ENCODE results near the gene CYTH4. TPM values are rescaled to one million over a fixed set of nuclear protein-coding genes. Genes with fewer than 3 reads are reported as not detected.

CYTH4 gene
- total and polyA plus RNA-seq, 2 of the 8 experiments (the other 6 are each of a cell fraction or from before 2014, with no cell fraction given), result 0.09 TPM; not detected in 1

DNA sequence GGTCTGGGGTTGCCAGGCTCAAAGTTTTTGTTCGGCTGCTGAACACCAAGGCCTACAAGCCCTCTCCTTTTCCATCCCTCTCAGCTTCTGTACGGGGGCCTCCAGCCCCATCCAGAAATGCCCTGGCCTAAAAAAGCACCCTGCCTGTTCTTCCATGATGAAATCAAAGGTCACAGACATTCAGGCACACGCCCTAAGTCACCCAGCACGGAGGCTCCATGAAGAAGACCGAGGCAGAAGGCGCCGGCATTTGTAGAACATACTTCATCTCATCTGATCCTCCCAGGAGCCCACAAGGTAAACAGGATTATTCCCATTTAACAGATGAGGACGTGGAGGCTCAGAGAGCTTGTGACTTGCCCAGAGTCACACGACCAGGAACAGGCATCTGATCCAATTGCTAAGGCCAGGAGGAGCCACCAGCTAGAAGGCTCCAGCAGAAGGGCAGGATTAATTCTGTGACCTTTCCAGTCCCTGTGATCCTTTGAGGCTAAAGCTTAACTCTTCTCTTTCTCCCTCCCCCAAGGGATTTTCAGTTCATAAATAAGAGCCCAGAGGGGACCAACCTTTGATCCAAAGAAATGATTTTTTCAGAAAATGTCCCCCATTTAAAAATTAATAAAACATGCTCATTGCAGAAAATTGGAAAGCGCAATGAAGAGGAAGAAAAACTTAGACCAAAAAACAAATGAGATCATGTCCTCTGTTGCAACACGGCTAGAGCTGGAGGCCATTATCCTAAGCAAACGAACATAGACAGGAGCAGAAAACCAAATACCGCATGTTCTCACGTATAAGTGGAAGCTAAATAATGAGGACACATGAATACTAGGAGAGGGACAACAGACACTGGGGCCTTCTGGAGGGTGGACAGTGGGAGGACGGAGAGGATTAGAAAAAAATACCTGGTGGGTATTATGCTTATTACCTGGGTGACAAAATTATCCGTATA is 38.7 kb downstream of the CYTH4 start:
- Histone ChIP-seq H3K79me1 (ENCODE audit: low read depth, low read length) (no peaks in the 10 kb centered on the region), H2AK5ac (ENCODE audit: low read depth, low read length) (no peak overlapping the region), H2BK120ac (replicated peaks; ENCODE audit: low read depth, low read length) (no peak overlapping the region), H3K4me2 (ENCODE audit: insufficient read depth in 1 of 2, low read depth in 2 of 2, low read length in 2 of 2) (no peak overlapping the region), H4K8ac (ENCODE audit: extremely low read depth, insufficient read depth, low read length) (no peak overlapping the region), H3K27me3 (replicated peaks in 1 of 4; ENCODE audit: control insufficient read depth in 3 of 4, extremely low read depth in 1 of 4, insufficient read depth in 3 of 4, low read length in 3 of 4) (peaks cover 0 to 20% (median 14%) of the 10 kb centered on the region in 4 experiments; a peak in 6 of 7 replicates), H3K9me3 (ENCODE audit: insufficient read depth in 2 of 2, low read depth in 1 of 2, low read length in 1 of 2) (no peaks in the 10 kb centered on the region), H3K18ac (ENCODE audit: extremely low read depth, low read length) (no peak overlapping the region; the same call in 1 of the 2 replicates), H3K4me1 (replicated peaks in 1 of 4; ENCODE audit: control insufficient read depth in 3 of 4, insufficient read depth in 4 of 4, low read length in 3 of 4) (peaks cover 7 to 20% (median 11%) of the 10 kb centered on the region in 4 experiments), H3K79me2 (ENCODE audit: control insufficient read depth in 1 of 2, insufficient read depth in 2 of 2, low read length in 2 of 2) (no peaks in the 10 kb centered on the region), H4K20me1 (replicated peaks in 1 of 2; ENCODE audit: control insufficient read depth in 1 of 2, insufficient read depth in 2 of 2, low read length in 2 of 2) (no peaks in the 10 kb centered on the region), H3K4ac (replicated peaks; ENCODE audit: insufficient read length, low read depth, low read length) (no peak overlapping the region), H3K27ac (ENCODE audit: low read depth, low read length) (no peak overlapping the region), H3K14ac (ENCODE audit: insufficient read length) (no peak overlapping the region), H3K56ac (replicated peaks; ENCODE audit: insufficient read length, low read depth, low read length) (no peak overlapping the region), H2BK20ac (ENCODE audit: low read length) (no peak overlapping the region), H3K4me3 (ENCODE audit: extremely low read depth in 1 of 4, insufficient read depth in 2 of 4, low read depth in 3 of 4, low read length in 4 of 4) (no peak overlapping the region), H2BK12ac (ENCODE audit: low read depth, low read length) (no peak overlapping the region), H4K5ac (ENCODE audit: insufficient read length, low read depth, low read length) (no peak overlapping the region), H3K9ac (replicated peaks in 1 of 4; ENCODE audit: extremely low read depth in 1 of 4, low read depth in 3 of 4, low read length in 3 of 4) (no peak overlapping the region), H3K23ac (ENCODE audit: insufficient read length) (no peak overlapping the region), H3K36me3 (ENCODE audit: control insufficient read depth in 2 of 4, insufficient read depth in 4 of 4, low read length in 3 of 4) (no peaks in the 10 kb centered on the region), H2BK15ac (ENCODE audit: low read length) (no peak overlapping the region), H4K91ac (replicated peaks; ENCODE audit: insufficient read length, low read length) (no peak overlapping the region), H2AFZ (ENCODE audit: low read length) (no peak overlapping the region), H3K23me2 (ENCODE audit: low read depth, low read length) (peaks cover 9% of the 10 kb centered on the region; the same call in 1 of the 2 replicates), H2BK5ac (ENCODE audit: low read depth, low read length) (no peak overlapping the region)
- FAIRE-seq, result no peak
- CTCF ChIA-PET (ENCODE audit: partially characterized antibody), result interaction anchor here (1.0 to 6.1 kb wide), 6 partner anchors 9 to 135 kb away, joined by 3 to 56 read pairs (median 4); no protein-coding TSS in a partner anchor
- no peak for DNase-seq (ENCODE audit: low read depth in 1 of 2, low spot score in 2 of 2)
- WGBS, 2 experiments (ENCODE audit: extremely low coverage in 1 of 2, insufficient coverage in 1 of 2, insufficient read length in 1 of 2, insufficient replicate concordance in 2 of 2, low coverage in 1 of 2, low lambda C conversion rate in 2 of 2, missing lambda C conversion rate in 1 of 2), result 85% methylated on average over 15 of the region's 16 CpGs; no CpG with 5 or more reads in 1 of the 2 experiments
- POLR2A ChIA-PET (ENCODE audit: partially characterized antibody), result no interaction called here
- TF ChIP-seq SP1 (IDR thresholded peaks at IDR 0.05; ENCODE audit: low read depth, low read length) (no peak), SP4 (IDR thresholded peaks at IDR 0.05; ENCODE audit: low read length) (no peak), MAFK (IDR thresholded peaks at IDR 0.05; ENCODE audit: low read depth, low read length) (no peak), POLR2AphosphoS5 (IDR thresholded peaks at IDR 0.05; ENCODE audit: low read depth, low read length) (no peak), POU5F1 (IDR thresholded peaks at IDR 0.05; ENCODE audit: low read depth, low read length) (no peak), EGR1 (IDR thresholded peaks at IDR 0.05; ENCODE audit: borderline replicate concordance, low read depth, low read length) (no peak), KDM1A (IDR thresholded peaks at IDR 0.05; ENCODE audit: borderline replicate concordance, low read length) (no peak), GABPA (IDR thresholded peaks at IDR 0.05; ENCODE audit: borderline replicate concordance, insufficient read depth, low read length) (no peak), CHD1 (IDR thresholded peaks at IDR 0.05; ENCODE audit: low read depth, low read length) (no peak), NANOG (IDR thresholded peaks at IDR 0.05; ENCODE audit: insufficient read depth, low read depth, low read length, poor library complexity, severe bottlenecking) (no peak), ZNF274 (IDR thresholded peaks at IDR 0.05; ENCODE audit: borderline replicate concordance, extremely low read depth, low read length) (no peak)
- TF ChIP-seq, protein P1, sequence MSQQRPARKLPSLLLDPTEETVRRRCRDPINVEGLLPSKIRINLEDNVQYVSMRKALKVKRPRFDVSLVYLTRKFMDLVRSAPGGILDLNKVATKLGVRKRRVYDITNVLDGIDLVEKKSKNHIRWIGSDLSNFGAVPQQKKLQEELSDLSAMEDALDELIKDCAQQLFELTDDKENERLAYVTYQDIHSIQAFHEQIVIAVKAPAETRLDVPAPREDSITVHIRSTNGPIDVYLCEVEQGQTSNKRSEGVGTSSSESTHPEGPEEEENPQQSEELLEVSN (IDR thresholded peaks at IDR 0.05), result no peak

Data from H1 (cell line).